Smooth muscle cell (in vitro differentiated cells): ENCODE measurements around the gene FAM180B. TPM values are rescaled to one million over a fixed set of nuclear protein-coding genes. Genes with fewer than 3 reads are reported as not detected.
A peak's percentile ranks its signal among the peaks of the same experiment; 100 is the strongest.

Experiments
- DNase-seq: peaks from one replicate; lab custom pipeline; 2025; ENCODE audit not compliant: unreplicated experiment; lab: John Stamatoyannopoulos, UW
- H2AFZ ChIP-seq: fragments of 200-600 bp; sonication (generic); 2 replicates; pipeline ENCODE4 v1.6.0; 2016; ENCODE audit warnings: antibody characterized with exemption, low read depth, mild to moderate bottlenecking
- H3F3A ChIP-seq: fragments of 200-600 bp; sonication (generic); 2 replicates; pipeline ENCODE4 v1.6.0; 2017; ENCODE audit warnings: antibody characterized with exemption, low read depth
- H3K27ac ChIP-seq: fragments of 200-600 bp; sonication (generic); 2 replicates; pipeline ENCODE4 v1.5.1; 2016; ENCODE audit warnings: low read depth, mild to moderate bottlenecking
- H3K27me3 ChIP-seq: fragments of 200-600 bp; sonication (generic); 2 replicates; pipeline ENCODE4 v1.6.1; 2016; ENCODE audit warnings: low read depth, mild to moderate bottlenecking
- H3K36me3 ChIP-seq: fragments of 200-600 bp; sonication (generic); 2 replicates; pipeline ENCODE4 v1.5.1; 2016; ENCODE audit warnings: low read depth
- H3K4me1 ChIP-seq: fragments of 200-600 bp; sonication (generic); 2 replicates; pipeline ENCODE4 v1.5.1; 2016; ENCODE audit warnings: low read depth
- H3K4me2 ChIP-seq: fragments of 200-600 bp; sonication (generic); 2 replicates; pipeline ENCODE4 v1.6.0; 2016; ENCODE audit warnings: mild to moderate bottlenecking
- H3K4me3 ChIP-seq: fragments of 200-600 bp; sonication (generic); 2 replicates; pipeline ENCODE4 v1.5.1; 2016; ENCODE audit warnings: mild to moderate bottlenecking
- H3K79me2 ChIP-seq: fragments of 200-600 bp; sonication (generic); 2 replicates; pipeline ENCODE4 v1.6.0; 2016; ENCODE audit warnings: low read depth, mild to moderate bottlenecking
- H3K9ac ChIP-seq: fragments of 200-600 bp; sonication (generic); 2 replicates; pipeline ENCODE4 v1.6.0; 2016; ENCODE audit warnings: low read depth
- H3K9me3 ChIP-seq: fragments of 200-600 bp; sonication (generic); replicated peaks from 2 replicates; pipeline ENCODE4 v1.5.1; 2016; ENCODE audit warnings: low read depth
- H4K20me1 ChIP-seq: fragments of 200-600 bp; sonication (generic); 2 replicates; pipeline ENCODE4 v1.6.0; 2016; ENCODE audit warnings: low read depth
- WGBS: methylation state at CpG from one replicate; pipeline ENCODE4 v1.1.7; 2016; ENCODE audit warnings: low lambda C conversion rate; 5-methylcytosine and 5-hydroxymethylcytosine counted together
- polyA plus RNA-seq: library from polyadenylated mRNA; unstranded; fragments of >200 nt; fragmentation: Nextera tagmentation; extraction: Ambion mirVana; gene quantifications from 2 replicates; pipeline ENCODE4 v1.2.1, GENCODE V29; 2016
- total RNA-seq: library from RNA; depleted of rRNA; stranded (reverse); fragments of >200 nt; gene quantifications from 2 replicates; pipeline ENCODE4 v1.2.3, GENCODE V29; 2014
- TF ChIP-seq, protein P1 (sequence below): fragments of 200-600 bp; sonication (generic); IDR thresholded peaks from 2 replicates; pipeline ENCODE4 v1.5.1; 2017; ENCODE audit warnings: borderline replicate concordance, mild to moderate bottlenecking, antibody characterized with exemption; ENCODE audit not compliant: insufficient read depth, poor library complexity, severe bottlenecking

FAM180B gene
- total and polyA plus RNA-seq, 2 experiments from 2014 or later, result not detected

DNA sequence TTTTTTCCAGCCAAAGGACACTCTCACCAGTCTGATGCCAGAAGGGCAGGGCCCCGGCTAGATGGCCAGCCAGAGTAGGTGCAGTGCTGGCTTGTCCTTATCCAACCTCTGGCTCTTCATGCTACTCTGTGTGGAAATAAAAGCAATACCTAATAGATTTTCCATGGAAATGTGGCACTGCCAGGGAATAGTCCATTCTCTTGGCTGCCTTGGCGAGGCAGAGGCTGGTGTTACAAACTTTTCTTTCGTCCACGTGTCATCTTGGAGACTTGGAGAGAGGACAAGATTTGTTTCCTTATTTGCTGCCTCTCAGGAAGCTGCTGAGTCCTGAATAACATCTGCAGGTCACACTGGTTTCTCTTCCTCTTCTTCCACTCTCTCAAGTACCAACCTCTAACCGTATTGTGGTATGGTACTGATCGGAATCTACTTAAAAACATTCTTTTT is 24.9 kb downstream of the FAM180B start:
- no peak overlapping the region for H2AFZ ChIP-seq
- no peak overlapping the region for H3K9ac ChIP-seq
- H3K79me2 ChIP-seq, result no peaks in the 10 kb centered on the region
- H3K36me3 ChIP-seq, result no peaks in the 10 kb centered on the region
- H3F3A ChIP-seq, result peaks cover 6% of the 10 kb centered on the region
- H3K4me1 ChIP-seq, result peaks cover 8% of the 10 kb centered on the region
- no peak overlapping the region for H3K27ac ChIP-seq
- H3K4me2 ChIP-seq, result no peak overlapping the region
- H3K9me3 ChIP-seq, result no peaks in the 10 kb centered on the region
- peaks cover 3% of the 10 kb centered on the region for H4K20me1 ChIP-seq
- DNase-seq, result no peak
- H3K4me3 ChIP-seq, result no peak overlapping the region
- TF ChIP-seq, protein P1, sequence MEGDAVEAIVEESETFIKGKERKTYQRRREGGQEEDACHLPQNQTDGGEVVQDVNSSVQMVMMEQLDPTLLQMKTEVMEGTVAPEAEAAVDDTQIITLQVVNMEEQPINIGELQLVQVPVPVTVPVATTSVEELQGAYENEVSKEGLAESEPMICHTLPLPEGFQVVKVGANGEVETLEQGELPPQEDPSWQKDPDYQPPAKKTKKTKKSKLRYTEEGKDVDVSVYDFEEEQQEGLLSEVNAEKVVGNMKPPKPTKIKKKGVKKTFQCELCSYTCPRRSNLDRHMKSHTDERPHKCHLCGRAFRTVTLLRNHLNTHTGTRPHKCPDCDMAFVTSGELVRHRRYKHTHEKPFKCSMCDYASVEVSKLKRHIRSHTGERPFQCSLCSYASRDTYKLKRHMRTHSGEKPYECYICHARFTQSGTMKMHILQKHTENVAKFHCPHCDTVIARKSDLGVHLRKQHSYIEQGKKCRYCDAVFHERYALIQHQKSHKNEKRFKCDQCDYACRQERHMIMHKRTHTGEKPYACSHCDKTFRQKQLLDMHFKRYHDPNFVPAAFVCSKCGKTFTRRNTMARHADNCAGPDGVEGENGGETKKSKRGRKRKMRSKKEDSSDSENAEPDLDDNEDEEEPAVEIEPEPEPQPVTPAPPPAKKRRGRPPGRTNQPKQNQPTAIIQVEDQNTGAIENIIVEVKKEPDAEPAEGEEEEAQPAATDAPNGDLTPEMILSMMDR, result no peak
- 94% methylated on average over 6 of the region's 6 CpGs for WGBS
- no peaks in the 10 kb centered on the region for H3K27me3 ChIP-seq

DNA sequence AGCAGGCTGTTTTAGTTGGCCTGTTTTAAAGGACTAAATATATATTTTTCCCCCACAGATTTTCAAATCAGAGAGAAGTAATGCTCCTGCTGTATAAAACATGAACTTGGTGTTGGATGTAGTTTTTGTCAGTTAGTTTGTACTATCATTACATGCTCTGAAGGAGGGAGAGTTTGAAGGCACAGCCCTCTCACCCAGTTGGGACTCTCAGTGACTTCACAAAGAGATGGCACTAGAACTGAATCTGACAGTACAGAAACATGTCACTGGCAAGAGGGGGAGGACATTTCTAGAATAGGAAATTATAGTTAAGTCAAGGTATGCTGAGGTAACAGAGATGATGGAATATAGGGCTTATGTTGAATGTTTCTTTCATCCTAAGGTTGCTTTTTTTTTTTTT is 28.8 kb downstream of the FAM180B start:
- no peaks in the 10 kb centered on the region for H3K4me1 ChIP-seq
- no peaks in the 10 kb centered on the region for H3K9me3 ChIP-seq
- H3K27ac ChIP-seq, result no peak overlapping the region
- H3K4me3 ChIP-seq, result no peak overlapping the region
- no peak for DNase-seq
- no peaks in the 10 kb centered on the region for H3K27me3 ChIP-seq
- H3K36me3 ChIP-seq, result no peaks in the 10 kb centered on the region
- peaks cover 4% of the 10 kb centered on the region for H3F3A ChIP-seq
- H2AFZ ChIP-seq, result no peak overlapping the region
- no peak overlapping the region for H3K4me2 ChIP-seq
- no peak overlapping the region for H3K9ac ChIP-seq
- H3K79me2 ChIP-seq, result no peaks in the 10 kb centered on the region
- H4K20me1 ChIP-seq, result no peaks in the 10 kb centered on the region
- TF ChIP-seq, protein P1, result no peak

DNA sequence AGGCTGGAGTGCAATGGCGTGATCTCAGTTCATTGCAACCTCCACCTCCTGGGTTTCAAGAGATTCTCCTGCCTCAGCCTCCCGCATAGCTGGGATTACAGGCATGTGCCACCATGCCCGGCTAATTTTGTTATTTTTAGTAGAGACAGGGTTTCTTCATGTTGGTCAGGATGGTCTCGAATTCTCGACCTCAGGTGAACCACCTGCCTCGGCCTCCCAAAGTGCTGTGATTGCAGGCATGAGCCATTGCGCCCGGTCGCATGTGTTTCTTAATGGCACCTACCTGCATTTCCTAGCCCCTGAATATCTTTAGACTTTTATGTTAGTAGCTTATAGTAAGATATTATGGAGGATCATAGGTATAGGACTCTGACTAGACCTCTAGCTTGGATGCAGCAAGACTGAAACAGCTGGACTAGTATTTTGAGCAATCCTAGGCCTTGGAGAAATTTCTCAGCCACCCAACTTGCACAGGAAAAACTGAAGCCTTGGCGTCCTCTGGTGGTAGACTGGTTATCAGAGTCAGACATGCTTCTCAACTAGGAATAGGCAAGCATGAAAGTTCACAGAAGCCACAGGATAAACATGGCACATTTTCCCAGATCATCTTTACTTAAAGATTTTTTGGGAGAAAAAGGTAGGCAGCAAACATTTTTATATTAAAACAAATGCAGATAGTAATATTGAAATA is 30.4 kb downstream of the FAM180B start:
- WGBS, result 88% methylated on average over 10 of the region's 10 CpGs
- H3F3A ChIP-seq, result peaks cover 4% of the 10 kb centered on the region
- DNase-seq, result no peak
- H3K4me3 ChIP-seq, result no peak overlapping the region
- no peaks in the 10 kb centered on the region for H3K79me2 ChIP-seq
- H3K9me3 ChIP-seq, result no peaks in the 10 kb centered on the region
- no peaks in the 10 kb centered on the region for H3K4me1 ChIP-seq
- peak overlapping the region; percentile 55 for H3K27ac ChIP-seq
- no peak overlapping the region for H2AFZ ChIP-seq
- peaks cover 5% of the 10 kb centered on the region for H3K36me3 ChIP-seq
- H3K9ac ChIP-seq, result no peak overlapping the region
- TF ChIP-seq, protein P1, result peak; percentile 64
- H3K4me2 ChIP-seq, result peak overlapping the region; percentile 5
- H3K27me3 ChIP-seq, result no peaks in the 10 kb centered on the region
- H4K20me1 ChIP-seq, result no peaks in the 10 kb centered on the region

DNA sequence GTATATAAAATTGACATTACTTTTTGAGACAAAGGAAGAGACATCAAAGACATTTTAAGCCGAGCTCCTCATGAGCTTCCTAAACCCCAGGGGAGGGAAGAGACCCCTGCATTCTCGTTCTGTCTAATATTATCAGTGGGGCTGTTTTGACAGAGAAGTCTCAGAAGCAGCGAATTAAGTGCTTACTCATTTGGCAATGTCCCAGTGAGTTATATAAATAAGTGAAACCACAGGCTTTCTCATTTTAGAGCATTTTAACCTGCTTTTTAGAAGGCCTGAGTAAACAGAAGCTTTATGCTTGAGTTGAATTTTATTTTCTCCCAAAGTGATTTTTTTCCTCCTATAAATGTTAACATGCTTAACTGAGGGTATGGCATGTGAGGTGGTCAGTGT is 30.9 kb downstream of the FAM180B start:
- TF ChIP-seq, protein P1, result no peak
- H3K36me3 ChIP-seq, result peaks cover 10% of the 10 kb centered on the region
- H3K4me1 ChIP-seq, result no peaks in the 10 kb centered on the region
- no peaks in the 10 kb centered on the region for H4K20me1 ChIP-seq
- H3K4me2 ChIP-seq, result peak overlapping the region; percentile 5
- WGBS, result 27% methylated on average over 3 of the region's 3 CpGs
- no peak overlapping the region for H3K4me3 ChIP-seq
- DNase-seq, result no peak
- peak overlapping the region; percentile 55 for H3K27ac ChIP-seq
- no peak overlapping the region for H2AFZ ChIP-seq
- no peaks in the 10 kb centered on the region for H3K27me3 ChIP-seq
- H3K9me3 ChIP-seq, result no peaks in the 10 kb centered on the region
- H3K9ac ChIP-seq, result no peak overlapping the region
- H3F3A ChIP-seq, result peaks cover 4% of the 10 kb centered on the region
- H3K79me2 ChIP-seq, result no peaks in the 10 kb centered on the region
